Endothelial cell of umbilical vein (primary cell): ENCODE measurements around the gene LTB4R. TPM values are rescaled to one million over a fixed set of nuclear protein-coding genes. Genes with fewer than 3 reads are reported as not detected.

ENCODE experiments used
- BruUV-seq: library from RNA; stranded (reverse); fragments of 400-500 nt; replicated peaks from 2 replicates; lab custom pipeline; 2021; lab: Mats Ljungman, UMichigan
- CTCF ChIA-PET: fragments of 300-600, 350-600 bp; sonication (Branson Sonifier 250); formaldehyde crosslinking; loops from one replicate; lab custom pipeline; 2021; ENCODE audit warnings: antibody characterized with exemption, inconsistent platforms; lab: Charles Lee
- POLR2A ChIA-PET: fragments of 300-600, 350-600 bp; sonication (Branson Sonifier 250); formaldehyde crosslinking; loops from one replicate; lab custom pipeline; 2021; ENCODE audit warnings: antibody characterized with exemption, inconsistent platforms; lab: Charles Lee
- DNase-seq: peaks from one replicate; pipeline ENCODE4 v3.0.0-alpha.2; 2011; ENCODE audit warnings: low read depth, low spot score
- FAIRE-seq: peaks from 2 replicates; lab custom pipeline; 2011; peaks lifted over from hg19 to GRCh38; lab: Jason Lieb, UNC
- H2AFZ ChIP-seq: 2 replicates; pipeline ENCODE4 v1.6.0; 2012; ENCODE audit warnings: low read depth, low read length, control low read depth, inconsistent platforms
- H3K27ac ChIP-seq: 2 replicates; pipeline ENCODE4 v1.5.1; 2011; ENCODE audit warnings: low read depth, mild to moderate bottlenecking, control low read depth, low read length, moderate library complexity; ENCODE audit not compliant: insufficient read depth
- H3K27me3 ChIP-seq, 2 experiments: 2 replicates each; pipeline versions ENCODE4 v1.6.0 to v1.6.1; 2011; ENCODE audit warnings: low read length in 2 of 2, mixed read lengths in 1 of 2; ENCODE audit not compliant: control insufficient read depth in 2 of 2, insufficient read depth in 2 of 2
- H3K36me3 ChIP-seq, 2 experiments: 2 replicates in 1 of 2; 3 replicates in 1 of 2; pipeline ENCODE4 v1.5.1; 2011; ENCODE audit warnings: low read length in 2 of 2, mild to moderate bottlenecking in 1 of 2, moderate library complexity in 1 of 2; ENCODE audit not compliant: control insufficient read depth in 2 of 2, insufficient read depth in 2 of 2; ENCODE audit errors: extremely low read depth in 1 of 2
- H3K4me1 ChIP-seq: 3 replicates; pipeline ENCODE4 v1.5.1; 2011; ENCODE audit warnings: mild to moderate bottlenecking, low read length; ENCODE audit not compliant: control insufficient read depth, insufficient read depth; ENCODE audit errors: extremely low read depth
- H3K4me2 ChIP-seq: 2 replicates; pipeline ENCODE4 v1.6.1; 2011; ENCODE audit warnings: low read length, control low read depth, mixed read lengths; ENCODE audit not compliant: insufficient read depth
- H3K4me3 ChIP-seq, 3 experiments: fragments of 200-600 bp in 1 of 3; sonication (generic), shearing (Covaris generic) in 1 of 3; replicated peaks in 1 of 3; 2 replicates each; pipeline ENCODE4 v1.5.1; 2011 to 2016; ENCODE audit warnings: control low read depth in 3 of 3, low read length in 3 of 3, mild to moderate bottlenecking in 2 of 3, inconsistent platforms in 1 of 3, low read depth in 1 of 3, moderate library complexity in 1 of 3; ENCODE audit not compliant: insufficient read depth in 1 of 3
- H3K79me2 ChIP-seq: 2 replicates; pipeline ENCODE4 v1.6.0; 2012; ENCODE audit warnings: low read length, inconsistent platforms; ENCODE audit not compliant: control insufficient read depth, insufficient read depth
- H3K9ac ChIP-seq: replicated peaks from 2 replicates; pipeline ENCODE3; 2011; ENCODE audit warnings: low read length, control low read depth; ENCODE audit not compliant: insufficient read depth; ENCODE audit errors: extremely low read depth
- H3K9me1 ChIP-seq: replicated peaks from 3 replicates; pipeline ENCODE4 v1.6.0; 2011; ENCODE audit warnings: mild to moderate bottlenecking, low read length; ENCODE audit not compliant: control insufficient read depth, insufficient read depth; ENCODE audit errors: extremely low read depth
- H3K9me3 ChIP-seq: replicated peaks from 2 replicates; pipeline ENCODE4 v1.5.1; 2012; ENCODE audit warnings: low read length, inconsistent platforms; ENCODE audit not compliant: control insufficient read depth, insufficient read depth
- H4K20me1 ChIP-seq: replicated peaks from 2 replicates; pipeline ENCODE3; 2011; ENCODE audit warnings: mild to moderate bottlenecking, low read length; ENCODE audit not compliant: control insufficient read depth, insufficient read depth; ENCODE audit errors: extremely low read depth
- CTCF ChIP-seq, 2 donors: IDR thresholded peaks; 1 replicate in 1 of 2; 2 replicates in 1 of 2; pipeline ENCODE4 v1.5.1; 2011; ENCODE audit warnings: low read length in 2 of 2, mild to moderate bottlenecking in 2 of 2, moderate library complexity in 2 of 2, control low read depth in 1 of 2, inconsistent platforms in 1 of 2, low read depth in 1 of 2; ENCODE audit not compliant: insufficient read depth in 1 of 2; ENCODE audit errors: extremely low read depth in 1 of 2
- MAX ChIP-seq: IDR thresholded peaks from 2 replicates; pipeline ENCODE4 v1.6.1; 2011; ENCODE audit not compliant: insufficient read depth, insufficient read length
- dilution Hi-C: fragments of 300-500 bp; cut with MboI; formaldehyde crosslinking; loops from one replicate; pipeline ENCODE4 v1.15.0; 2019; ENCODE audit warnings: low sequenced_read_pairs; ENCODE audit not compliant: extremely low pct_ligation_motif_present
- intact Hi-C: fragments of 100-400 bp; cut with micrococcal nuclease; formaldehyde crosslinking; loops from one replicate; pipeline ENCODE4 v1.10.0; 2022
- polyA plus RNA-seq, 4 experiments: library from polyadenylated mRNA; depleted of rRNA in 3 of 4; stranded (reverse) in 3 of 4; unstranded in 1 of 4; fragments of >200 nt; gene quantifications; 2 replicates each; pipeline versions ENCODE4 v1.2.1 to v1.2.3, GENCODE V29; 2011 to 2012; ENCODE audit warnings: missing spikeins in 1 of 4
- total RNA-seq: library from RNA; stranded (reverse); gene quantifications from 2 replicates; pipeline ENCODE4 v1.2.3, GENCODE V29; 2021

Gene LTB4R
- total and polyA plus RNA-seq, 2 donors (not counting 3 experiments of a cell fraction or from before 2014, with no cell fraction given): 9.1 to 10.5 TPM

- H3K27ac ChIP-seq: no peak overlapping the region
- BruUV-seq: no TSS peak
- H3K27me3 ChIP-seq: no peaks in the 10 kb centered on the region
- ChIA-PET CTCF (interaction anchor here (0.7 to 20.1 kb wide), 30 partner anchors 9 to 1237 kb away, joined by 3 to 811 read pairs (median 8); partner anchors contain the start of genes CBLN3, CIDEB, DCAF11 and KHNYN), POLR2A (interaction anchor here (0.7 to 3.1 kb wide), 3 partner anchors 99 to 104 kb away, joined by 3 to 32 read pairs (median 7); partner anchors contain the start of genes CBLN3 and KHNYN)
- no peaks in the 10 kb centered on the region for H3K9me3 ChIP-seq
- TF ChIP-seq MAX (no peak), CTCF (IDR thresholded peaks at IDR 0.05; ENCODE audit: extremely low read depth in 1 of 2, insufficient read depth in 1 of 2, low read depth in 1 of 2, low read length in 2 of 2) (peak; percentile 55 to 72)
- H4K20me1 ChIP-seq: no peaks in the 10 kb centered on the region
- DNase-seq (peak; percentile 45), FAIRE-seq (peak; percentile 84)
- H3K36me3 ChIP-seq: peaks cover 0 to 8% of the 10 kb centered on the region in 2 experiments
- no peak overlapping the region for H3K4me3 ChIP-seq
- H3K79me2 ChIP-seq: no peaks in the 10 kb centered on the region
- H2AFZ ChIP-seq: no peak overlapping the region
- H3K9ac ChIP-seq: no peak overlapping the region
- dilution Hi-C loops: no loop called here
- no peaks in the 10 kb centered on the region for H3K9me1 ChIP-seq
- intact Hi-C loops: no loop called here
- peak overlapping the region; percentile 30 for H3K4me2 ChIP-seq
- H3K4me1 ChIP-seq: peaks cover 29% of the 10 kb centered on the region
Observed at GRCh38 chr14:24332268-24332993, 21.1 kb downstream of the LTB4R start.
